ENCODE measurements around the gene CEBPZ. TPM values are rescaled to one million over a fixed set of nuclear protein-coding genes. Genes with fewer than 3 reads are reported as not detected.
A peak's percentile ranks its signal among the peaks of the same experiment; 100 is the strongest.
"Not testable (repeated sequence)": the region's sequence is repeated elsewhere in the genome, so short reads cannot be mapped to it uniquely, and the experiment has no call there.

Gene CEBPZ
- total RNA-seq, 1 donor from 2014 or later: 49.6 TPM

GRCh38 chr2:37219046-37219445, 12.3 kb downstream of the CEBPZ start:
- no peak for DNase-seq (ENCODE audit: low read depth, low spot score)

GRCh38 chr2:37215250-37215649, 16.1 kb downstream of the CEBPZ start:
- no peak for DNase-seq (ENCODE audit: low read depth, low spot score)

GRCh38 chr2:37211939-37212338, 19.5 kb downstream of the CEBPZ start:
- no peak for DNase-seq (ENCODE audit: low read depth, low spot score)

- DNase-seq (ENCODE audit: low read depth, low spot score): no peak
These were observed 20.2 kb downstream of the CEBPZ start for GRCh38 chr2:37211212-37211611.

GRCh38 chr2:37206760-37207159, 24.6 kb downstream of the CEBPZ start:
- not testable (repeated sequence) for DNase-seq (ENCODE audit: low read depth, low spot score)

- DNase-seq (ENCODE audit: low read depth, low spot score): no peak
These were observed 25.6 kb downstream of the CEBPZ start for GRCh38 chr2:37205689-37206341.

GRCh38 chr2:37205071-37205661, 26.2 kb downstream of the CEBPZ start:
- not testable (repeated sequence) for DNase-seq (ENCODE audit: low read depth, low spot score)

GRCh38 chr2:37203708-37204107, 27.7 kb downstream of the CEBPZ start:
- no peak for DNase-seq (ENCODE audit: low read depth, low spot score)

- no peak for DNase-seq (ENCODE audit: low read depth, low spot score)
These were observed 29.6 kb downstream of the CEBPZ start for GRCh38 chr2:37201766-37202165.

- no peak for DNase-seq (ENCODE audit: low read depth, low spot score)
These were observed 30.2 kb downstream of the CEBPZ start for GRCh38 chr2:37201208-37201607.

- DNase-seq (ENCODE audit: low read depth, low spot score): no peak
These were observed 32.7 kb downstream of the CEBPZ start for GRCh38 chr2:37198681-37199065.

- peak; percentile 29 for DNase-seq (ENCODE audit: low read depth, low spot score)
These were observed 34.8 kb downstream of the CEBPZ start, which contains the start of gene CEBPZOS for GRCh38 chr2:37196320-37197195. Gene CEBPZOS, plus strand, starts transcription at chr2:37196496. Its CDS starts 3,209 bp downstream, at chr2:37199705.

GRCh38 chr2:37195862-37196319, 35.5 kb downstream of the CEBPZ start:
- DNase-seq (ENCODE audit: low read depth, low spot score): not testable (repeated sequence)

- DNase-seq (ENCODE audit: low read depth, low spot score): no peak
These were observed 38.8 kb downstream of the CEBPZ start for GRCh38 chr2:37192551-37192950.

GRCh38 chr2:37191747-37192146, 39.6 kb downstream of the CEBPZ start:
- DNase-seq (ENCODE audit: low read depth, low spot score): no peak

- no peak for DNase-seq (ENCODE audit: low read depth, low spot score)
These were observed 40.1 kb downstream of the CEBPZ start for GRCh38 chr2:37191253-37191652.

- no peak for DNase-seq (ENCODE audit: low read depth, low spot score)
These were observed 41.1 kb downstream of the CEBPZ start for GRCh38 chr2:37190290-37190689.

- DNase-seq (ENCODE audit: low read depth, low spot score): no peak
These were observed 41.8 kb downstream of the CEBPZ start for GRCh38 chr2:37189452-37190153.

- DNase-seq (ENCODE audit: low read depth, low spot score): no peak
These were observed 42.8 kb downstream of the CEBPZ start, which contains the start of gene SULT6B1 for GRCh38 chr2:37188570-37188969. Gene SULT6B1, minus strand, starts transcription at chr2:37188670. Its CDS starts 30 bp downstream, at chr2:37188640.

- peak; percentile 67 for DNase-seq (ENCODE audit: low read depth, low spot score)
These were observed 49.4 kb downstream of the CEBPZ start for GRCh38 chr2:37181726-37182684.

All from pulmonary artery endothelial cell (primary cell).